ENCODE measurements around the gene MBD3L4.
"Not testable (repeated sequence)": the region's sequence is repeated elsewhere in the genome, so short reads cannot be mapped to it uniquely, and the experiment has no call there.

DNA sequence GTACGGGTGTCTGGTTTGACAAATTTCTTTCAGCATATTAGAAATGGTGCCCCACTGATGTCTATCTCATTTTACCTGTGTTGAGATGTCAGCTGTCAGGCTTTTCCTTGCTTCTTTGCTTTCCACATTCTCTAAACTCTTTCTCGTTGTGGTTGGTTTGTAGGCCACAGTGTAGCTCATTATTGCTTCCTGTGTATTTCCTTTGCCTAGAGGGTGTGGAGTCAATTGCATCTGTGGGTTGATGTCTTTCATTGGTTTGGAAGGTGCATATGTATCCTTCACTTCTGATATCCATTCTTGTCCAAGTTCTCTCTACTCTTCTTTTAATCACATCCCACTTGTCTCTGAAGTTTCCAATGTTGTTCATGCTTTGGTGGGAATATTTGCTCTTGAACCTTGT is 1.6 kb upstream of the MBD3L4 start:
- TF ChIP-seq, protein P1, sequence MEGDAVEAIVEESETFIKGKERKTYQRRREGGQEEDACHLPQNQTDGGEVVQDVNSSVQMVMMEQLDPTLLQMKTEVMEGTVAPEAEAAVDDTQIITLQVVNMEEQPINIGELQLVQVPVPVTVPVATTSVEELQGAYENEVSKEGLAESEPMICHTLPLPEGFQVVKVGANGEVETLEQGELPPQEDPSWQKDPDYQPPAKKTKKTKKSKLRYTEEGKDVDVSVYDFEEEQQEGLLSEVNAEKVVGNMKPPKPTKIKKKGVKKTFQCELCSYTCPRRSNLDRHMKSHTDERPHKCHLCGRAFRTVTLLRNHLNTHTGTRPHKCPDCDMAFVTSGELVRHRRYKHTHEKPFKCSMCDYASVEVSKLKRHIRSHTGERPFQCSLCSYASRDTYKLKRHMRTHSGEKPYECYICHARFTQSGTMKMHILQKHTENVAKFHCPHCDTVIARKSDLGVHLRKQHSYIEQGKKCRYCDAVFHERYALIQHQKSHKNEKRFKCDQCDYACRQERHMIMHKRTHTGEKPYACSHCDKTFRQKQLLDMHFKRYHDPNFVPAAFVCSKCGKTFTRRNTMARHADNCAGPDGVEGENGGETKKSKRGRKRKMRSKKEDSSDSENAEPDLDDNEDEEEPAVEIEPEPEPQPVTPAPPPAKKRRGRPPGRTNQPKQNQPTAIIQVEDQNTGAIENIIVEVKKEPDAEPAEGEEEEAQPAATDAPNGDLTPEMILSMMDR (IDR thresholded peaks at IDR 0.05): not testable (repeated sequence)
- TF ChIP-seq ZFX (IDR thresholded peaks at IDR 0.05; ENCODE audit: borderline replicate concordance): not testable (repeated sequence)

All from 22Rv1 (cell line).